ENCODE data around the gene EEF1AKMT1. TPM values are rescaled to one million over a fixed set of nuclear protein-coding genes. Genes with fewer than 3 reads are reported as not detected.

EEF1AKMT1 gene
- total RNA-seq, 1 donor from 2014 or later: 6.9 TPM

DNA sequence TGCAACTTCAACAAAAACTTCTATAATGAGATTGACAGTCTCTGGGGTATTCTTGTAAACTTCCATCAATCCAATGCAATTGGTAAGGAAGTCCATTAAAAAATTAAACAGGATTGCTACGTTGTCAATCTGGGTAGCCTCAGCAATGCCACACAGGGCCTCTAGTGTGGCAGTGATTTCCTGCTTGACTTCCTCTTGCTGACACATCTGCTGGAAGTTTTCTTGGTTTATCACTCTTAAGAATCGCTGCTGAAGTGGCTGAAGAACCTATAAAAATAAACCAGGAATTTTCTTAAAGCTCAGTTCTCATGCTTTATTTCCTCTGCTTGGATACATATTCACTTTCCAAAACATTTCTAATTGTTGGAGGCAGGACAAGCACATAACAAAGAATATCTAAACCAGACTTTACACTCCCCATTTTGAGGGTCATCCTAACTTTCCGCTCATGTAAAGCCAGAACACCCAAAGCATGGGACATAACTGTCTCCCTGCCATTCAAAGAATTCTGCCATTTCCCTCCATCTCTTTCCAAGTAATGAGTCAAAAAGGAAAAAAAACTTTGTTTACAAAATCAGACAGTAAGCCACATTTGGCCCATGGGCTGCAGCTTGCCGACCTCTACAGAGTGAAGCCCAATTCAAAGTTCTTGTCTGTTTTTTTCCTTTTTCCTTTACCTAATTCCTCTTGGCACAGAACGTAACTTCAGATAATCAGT is 23.2 kb upstream of the EEF1AKMT1 start:
- peak overlapping the region; percentile 3 for H3K27ac ChIP-seq

DNA sequence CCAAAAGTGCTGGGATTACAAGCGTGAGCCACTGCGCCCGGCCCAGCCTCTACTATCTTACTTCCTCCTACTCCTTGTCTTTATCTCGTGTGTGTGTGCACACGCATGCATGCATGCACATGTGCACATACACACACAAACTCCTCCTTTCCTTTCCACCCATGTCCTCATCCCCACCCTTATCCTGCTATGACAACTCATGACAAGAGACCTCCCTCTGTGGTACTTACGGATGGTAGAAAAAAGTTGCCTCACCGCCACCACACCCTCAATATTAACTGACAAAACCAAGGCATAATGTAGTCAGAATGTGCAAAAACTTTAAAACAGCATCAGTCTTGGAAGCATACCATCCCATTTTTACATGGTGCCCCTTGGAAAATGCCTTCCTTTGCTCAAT is 15.9 kb upstream of the EEF1AKMT1 start:
- intact Hi-C loops (cut with DNase I): no loop called here
- H3K36me3 ChIP-seq: peaks cover 0 to 21% of the 10 kb centered on the region in 2 donors
- TF ChIP-seq POLR2A (IDR thresholded peaks at IDR 0.05) (no peak), POLR2AphosphoS5 (IDR thresholded peaks at IDR 0.05; ENCODE audit: insufficient read depth in 1 of 2, low read depth in 1 of 2) (no peak)
- TF ChIP-seq, protein P1, sequence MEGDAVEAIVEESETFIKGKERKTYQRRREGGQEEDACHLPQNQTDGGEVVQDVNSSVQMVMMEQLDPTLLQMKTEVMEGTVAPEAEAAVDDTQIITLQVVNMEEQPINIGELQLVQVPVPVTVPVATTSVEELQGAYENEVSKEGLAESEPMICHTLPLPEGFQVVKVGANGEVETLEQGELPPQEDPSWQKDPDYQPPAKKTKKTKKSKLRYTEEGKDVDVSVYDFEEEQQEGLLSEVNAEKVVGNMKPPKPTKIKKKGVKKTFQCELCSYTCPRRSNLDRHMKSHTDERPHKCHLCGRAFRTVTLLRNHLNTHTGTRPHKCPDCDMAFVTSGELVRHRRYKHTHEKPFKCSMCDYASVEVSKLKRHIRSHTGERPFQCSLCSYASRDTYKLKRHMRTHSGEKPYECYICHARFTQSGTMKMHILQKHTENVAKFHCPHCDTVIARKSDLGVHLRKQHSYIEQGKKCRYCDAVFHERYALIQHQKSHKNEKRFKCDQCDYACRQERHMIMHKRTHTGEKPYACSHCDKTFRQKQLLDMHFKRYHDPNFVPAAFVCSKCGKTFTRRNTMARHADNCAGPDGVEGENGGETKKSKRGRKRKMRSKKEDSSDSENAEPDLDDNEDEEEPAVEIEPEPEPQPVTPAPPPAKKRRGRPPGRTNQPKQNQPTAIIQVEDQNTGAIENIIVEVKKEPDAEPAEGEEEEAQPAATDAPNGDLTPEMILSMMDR (IDR thresholded peaks at IDR 0.05): no peak
- H3K9me3 ChIP-seq: no peaks in the 10 kb centered on the region
- no peaks in the 10 kb centered on the region for H3K27me3 ChIP-seq
- H3K4me3 ChIP-seq: no peak overlapping the region
- DNase-seq (ENCODE audit: extremely low spot score in 2 of 2): no peak
- no peak overlapping the region for H3K27ac ChIP-seq
- H3K4me1 ChIP-seq: no peaks in the 10 kb centered on the region

More for the DNA sequence above, 23.2 kb upstream of the EEF1AKMT1 start:
- intact Hi-C loops (cut with DNase I): no loop called here
- Histone ChIP-seq H3K4me1 (peaks cover 11% of the 10 kb centered on the region), H3K9me3 (no peaks in the 10 kb centered on the region), H3K27me3 (no peaks in the 10 kb centered on the region), H3K4me3 (no peak overlapping the region), H3K36me3 (peaks cover 0 to 16% of the 10 kb centered on the region in 2 donors)
- no peak for DNase-seq (ENCODE audit: extremely low spot score in 2 of 2)
- TF ChIP-seq, protein P1 (IDR thresholded peaks at IDR 0.05): no peak
- TF ChIP-seq POLR2AphosphoS5 (IDR thresholded peaks at IDR 0.05; ENCODE audit: insufficient read depth in 1 of 2, low read depth in 1 of 2) (no peak), POLR2A (IDR thresholded peaks at IDR 0.05) (no peak)

DNA sequence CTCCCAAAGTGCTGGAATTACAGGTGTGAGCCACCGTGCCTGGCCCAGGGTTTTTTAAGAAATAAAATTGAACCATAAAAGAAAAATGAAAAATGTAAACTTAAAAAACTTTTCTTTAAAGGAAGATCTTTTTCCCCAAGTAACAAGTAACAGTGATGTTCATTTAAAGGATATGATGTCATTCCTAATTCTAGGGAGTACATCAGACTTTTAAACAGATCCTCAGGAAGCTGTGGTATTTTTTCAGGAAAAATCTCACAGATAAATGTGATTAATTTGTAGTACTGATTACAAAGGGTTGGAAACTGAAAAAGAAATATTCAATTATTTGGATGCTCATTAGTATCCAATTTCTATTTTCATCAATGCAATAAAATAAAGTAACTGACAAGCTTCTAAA is 14.6 kb upstream of the EEF1AKMT1 start:
- TF ChIP-seq POLR2AphosphoS5 (IDR thresholded peaks at IDR 0.05; ENCODE audit: insufficient read depth in 1 of 2, low read depth in 1 of 2): no peak
- no peak for TF ChIP-seq POLR2A (IDR thresholded peaks at IDR 0.05)
- TF ChIP-seq, protein P1 (IDR thresholded peaks at IDR 0.05): no peak
- Histone ChIP-seq H3K27ac (no peak overlapping the region), H3K4me3 (no peak overlapping the region), H3K36me3 (peaks cover 0 to 23% of the 10 kb centered on the region in 2 donors), H3K9me3 (no peaks in the 10 kb centered on the region), H3K27me3 (no peaks in the 10 kb centered on the region), H3K4me1 (no peaks in the 10 kb centered on the region)
- intact Hi-C loops (cut with DNase I): no loop called here
- DNase-seq (ENCODE audit: extremely low spot score in 2 of 2): no peak

DNA sequence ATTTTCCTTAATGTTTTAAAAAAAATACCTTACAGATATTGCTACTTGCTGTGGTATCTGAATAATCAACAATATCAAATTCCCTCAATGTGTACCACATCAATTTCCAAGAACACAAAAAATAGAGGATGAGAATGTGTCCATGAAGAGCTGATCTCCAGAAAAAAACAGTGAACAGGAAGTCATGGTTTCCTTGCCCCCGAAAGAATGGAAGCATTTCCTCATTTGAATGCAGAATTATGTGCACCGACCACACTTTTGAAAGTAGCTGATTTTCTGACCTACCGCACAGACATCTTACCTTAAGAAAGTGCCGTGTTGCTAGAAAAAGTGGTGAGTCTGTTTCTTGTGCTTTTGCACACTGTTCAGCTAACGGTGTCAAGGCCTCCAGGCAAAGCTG is 13.4 kb upstream of the EEF1AKMT1 start:
- Histone ChIP-seq H3K4me1 (no peaks in the 10 kb centered on the region), H3K36me3 (peaks cover 0 to 23% of the 10 kb centered on the region in 2 donors), H3K9me3 (no peaks in the 10 kb centered on the region), H3K27me3 (no peaks in the 10 kb centered on the region), H3K4me3 (no peak overlapping the region), H3K27ac (no peak overlapping the region)
- intact Hi-C loops (cut with DNase I): no loop called here
- DNase-seq (ENCODE audit: extremely low spot score in 2 of 2): no peak
- TF ChIP-seq, protein P1 (IDR thresholded peaks at IDR 0.05): no peak

DNA sequence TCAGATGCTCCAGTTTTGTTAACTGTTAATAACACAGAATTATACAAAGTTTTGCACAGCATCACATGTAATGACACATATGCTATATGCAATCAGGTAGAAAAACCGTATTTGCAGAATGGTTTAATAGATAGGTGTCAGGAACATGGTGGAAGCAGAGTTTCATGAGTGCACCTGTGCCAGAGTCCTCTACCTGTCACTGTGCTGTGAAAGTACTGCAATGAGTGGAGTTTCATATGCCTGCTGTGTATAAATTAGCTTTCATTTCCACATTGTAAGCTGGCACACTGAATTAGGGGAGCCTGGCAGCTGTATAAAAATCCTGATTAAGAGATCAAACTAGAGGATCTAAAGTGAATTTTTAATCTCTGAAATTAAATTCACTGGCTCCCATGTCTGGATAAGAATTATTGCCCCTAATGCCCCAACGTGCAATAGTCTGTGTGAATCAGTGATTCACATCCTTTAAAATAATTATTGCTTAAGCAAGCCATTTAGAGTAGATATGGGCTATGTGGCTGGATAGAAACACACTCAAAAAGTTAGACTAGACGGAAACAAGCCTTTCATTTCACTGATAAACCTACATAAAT is 8.5 kb upstream of the EEF1AKMT1 start:
- DNase-seq (ENCODE audit: extremely low spot score in 2 of 2): no peak
- H3K27ac ChIP-seq: no peak overlapping the region
- H3K4me1 ChIP-seq: no peaks in the 10 kb centered on the region
- intact Hi-C loops (cut with DNase I): no loop called here
- H3K36me3 ChIP-seq: peaks cover 0 to 17% of the 10 kb centered on the region in 2 donors
- no peaks in the 10 kb centered on the region for H3K9me3 ChIP-seq
- TF ChIP-seq POLR2AphosphoS5 (IDR thresholded peaks at IDR 0.05; ENCODE audit: insufficient read depth in 1 of 2, low read depth in 1 of 2) (no peak), POLR2A (IDR thresholded peaks at IDR 0.05) (no peak)
- TF ChIP-seq, protein P1 (IDR thresholded peaks at IDR 0.05): no peak
- H3K4me3 ChIP-seq: no peak overlapping the region
- H3K27me3 ChIP-seq: no peaks in the 10 kb centered on the region

Data from vagina (tissue), 2 donors.